Motor neuron (in vitro differentiated cells): ENCODE results near the gene FARS2. TPM values are rescaled to one million over a fixed set of nuclear protein-coding genes. Genes with fewer than 3 reads are reported as not detected.
"Not testable (repeated sequence)": the region's sequence is repeated elsewhere in the genome, so short reads cannot be mapped to it uniquely, and the experiment has no call there.

Source experiments
- ATAC-seq, 8 experiments: fragments of 200-7000 bp; cut with Tn5 transposase; replicated peaks in 6 of 8; 2 replicates each; pipeline ENCODE4 v1.8.0; 2021; ENCODE audit warnings: mild to moderate bottlenecking in 8 of 8, moderate library complexity in 8 of 8
- H3K27ac ChIP-seq, 2 donors: fragments of 250-450 bp; sonication (Bioruptor Pico); 2 replicates each; pipeline ENCODE4 v1.9.0; 2021; ENCODE audit warnings: antibody characterized with exemption in 2 of 2, mild to moderate bottlenecking in 2 of 2, moderate library complexity in 1 of 2
- H3K4me1 ChIP-seq, 2 donors: fragments of 250-450 bp; sonication (Bioruptor Pico); replicated peaks in 1 of 2; 2 replicates each; pipeline ENCODE4 v1.6.1; 2021; ENCODE audit warnings: antibody characterized with exemption in 2 of 2, mild to moderate bottlenecking in 2 of 2, moderate library complexity in 1 of 2
- H3K4me3 ChIP-seq, 5 donors: fragments of 250-450 bp; sonication (Bioruptor Pico); 2 replicates each; pipeline ENCODE4 v1.9.0; 2021; ENCODE audit warnings: antibody characterized with exemption in 5 of 5, mild to moderate bottlenecking in 5 of 5, moderate library complexity in 4 of 5
- WGBS, 10 experiments: fragments of 450-650 bp; shearing (Covaris generic); methylation state at CpG; one replicate each; pipeline ENCODE4 v1.0.0; 2022; 5-methylcytosine and 5-hydroxymethylcytosine counted together
- in situ Hi-C, 9 experiments: fragments of 400-800 bp; cut with MboI; loops; one replicate each; pipeline ENCODE4 v1.15.0; 2021; ENCODE audit warnings: low sequenced_read_pairs in 9 of 9, low pct_unique_long_range_greater_than_20kb in 2 of 9; ENCODE audit not compliant: unreplicated experiment in 9 of 9
- total RNA-seq, 8 experiments: library from RNA; unstranded; fragments of 300-600 nt; gene quantifications; 2 replicates each; pipeline versions ENCODE4 v1.2.3 to v1.2.4, GENCODE V29; 2022

Gene FARS2
- total RNA-seq, 8 experiments from 2014 or later, result 10.9 to 24.1 (median 15.6) TPM

- ATAC-seq, result peak in 3 of 8 experiments; percentile 12 to 57 (median 41)
- H3K4me3 ChIP-seq, result no peak overlapping the region
- H3K27ac ChIP-seq, result no peak overlapping the region
- in situ Hi-C loops, result no loop called here
- whole genome bisulfite sequencing, 10 experiments, result 56 to 100% (median 74%) methylated on average over 1 to 8 of the region's 8 CpGs
- peaks cover 0 to 12% of the 10 kb centered on the region in 2 donors for H3K4me1 ChIP-seq
Observed at GRCh38 chr6:5540370-5540769, 279.1 kb downstream of the FARS2 start.

GRCh38 chr6:5541025-5541424 lies 279.7 kb downstream of the FARS2 start:
- Histone ChIP-seq H3K4me3 (no peak overlapping the region), H3K4me1 (peaks cover 0 to 12% of the 10 kb centered on the region in 2 donors), H3K27ac (no peak overlapping the region)
- WGBS, 10 experiments, result 79 to 100% (median 88%) methylated on average over 1 to 3 of the region's 3 CpGs; no CpG with 5 or more reads in 1 of the 10 experiments
- no peak for ATAC-seq
- in situ Hi-C loops, result no loop called here

GRCh38 chr6:5541751-5542432 lies 280.6 kb downstream of the FARS2 start:
- no peak overlapping the region for H3K4me3 ChIP-seq
- H3K27ac ChIP-seq, result no peak overlapping the region
- in situ Hi-C loops, result no loop called here
- peaks cover 0 to 12% of the 10 kb centered on the region in 2 donors for H3K4me1 ChIP-seq
- WGBS, 10 experiments, result 0 to 71% (median 50%) methylated on average over 1 of the region's 1 CpG; no CpG with 5 or more reads in 7 of the 10 experiments
- ATAC-seq, result peak in 7 of 8 experiments; percentile 32 to 81 (median 66)

GRCh38 chr6:5547556-5547955 lies 286.2 kb downstream of the FARS2 start:
- H3K27ac ChIP-seq, result no peak overlapping the region
- no peak for ATAC-seq
- H3K4me1 ChIP-seq, result no peaks in the 10 kb centered on the region
- H3K4me3 ChIP-seq, result no peak overlapping the region
- WGBS, 10 experiments, result 50 to 100% (median 94%) methylated on average over 1 to 4 of the region's 4 CpGs
- in situ Hi-C loops, result no loop called here

GRCh38 chr6:5550631-5551030 lies 289.3 kb downstream of the FARS2 start:
- H3K27ac ChIP-seq, result no peak overlapping the region
- peak in 3 of 8 experiments; percentile 22 to 38 (median 31) for ATAC-seq
- no peak overlapping the region for H3K4me3 ChIP-seq
- 22 to 90% (median 65%) methylated on average over 1 of the region's 1 CpG; no CpG with 5 or more reads in 4 of the 10 experiments for WGBS, 10 experiments
- in situ Hi-C loops, result no loop called here
- no peaks in the 10 kb centered on the region for H3K4me1 ChIP-seq

- in situ Hi-C loops, result no loop called here
- no peak for ATAC-seq
- no peak overlapping the region for H3K27ac ChIP-seq
- 83 to 100% (median 96%) methylated on average over 1 to 2 of the region's 2 CpGs; no CpG with 5 or more reads in 4 of the 10 experiments for WGBS, 10 experiments
- no peak overlapping the region for H3K4me3 ChIP-seq
- H3K4me1 ChIP-seq, result peaks cover 0 to 4% of the 10 kb centered on the region in 2 donors
Observed at GRCh38 chr6:5552243-5552642, 290.9 kb downstream of the FARS2 start.

- ATAC-seq, result no peak
- Histone ChIP-seq H3K4me1 (peaks cover 0 to 4% of the 10 kb centered on the region in 2 donors), H3K4me3 (no peak overlapping the region), H3K27ac (no peak overlapping the region)
- in situ Hi-C loops, result no loop called here
- 0 to 83% (median 51%) methylated on average over 1 to 4 of the region's 4 CpGs for WGBS, 10 experiments
Observed at GRCh38 chr6:5553767-5554166, 292.5 kb downstream of the FARS2 start.

GRCh38 chr6:5554226-5554625 lies 292.9 kb downstream of the FARS2 start:
- Histone ChIP-seq H3K4me1 (peaks cover 0 to 4% of the 10 kb centered on the region in 2 donors), H3K27ac (no peak overlapping the region), H3K4me3 (no peak overlapping the region)
- in situ Hi-C loops, result no loop called here
- WGBS, 10 experiments, result 17 to 100% (median 33%) methylated on average over 1 of the region's 1 CpG; no CpG with 5 or more reads in 5 of the 10 experiments
- no peak for ATAC-seq

GRCh38 chr6:5556011-5556410 lies 294.7 kb downstream of the FARS2 start:
- H3K4me3 ChIP-seq, result no peak overlapping the region
- in situ Hi-C loops, result no loop called here
- peaks cover 0 to 7% of the 10 kb centered on the region in 2 donors for H3K4me1 ChIP-seq
- no peak for ATAC-seq
- H3K27ac ChIP-seq, result no peak overlapping the region
- WGBS, 10 experiments, result 82 to 100% (median 100%) methylated on average over 1 to 7 of the region's 7 CpGs; no CpG with 5 or more reads in 1 of the 10 experiments

GRCh38 chr6:5557506-5557905 lies 296.2 kb downstream of the FARS2 start:
- in situ Hi-C loops, result no loop called here
- Histone ChIP-seq H3K4me3 (no peak overlapping the region), H3K27ac (no peak overlapping the region), H3K4me1 (peaks cover 0 to 7% of the 10 kb centered on the region in 2 donors)
- ATAC-seq, result no peak
- 60 to 100% (median 90%) methylated on average over 1 to 5 of the region's 5 CpGs for WGBS, 10 experiments

- Histone ChIP-seq H3K4me1 (peaks cover 0 to 14% of the 10 kb centered on the region in 2 donors), H3K4me3 (no peak overlapping the region), H3K27ac (no peak overlapping the region)
- ATAC-seq, result no peak
- in situ Hi-C loops, result no loop called here
- WGBS, 10 experiments, result 81 to 100% (median 94%) methylated on average over 1 to 2 of the region's 2 CpGs
Observed at GRCh38 chr6:5559651-5560050, 298.3 kb downstream of the FARS2 start.

GRCh38 chr6:5562277-5562676 lies 301.0 kb downstream of the FARS2 start:
- Histone ChIP-seq H3K4me3 (no peak overlapping the region), H3K4me1 (peaks cover 0 to 10% of the 10 kb centered on the region in 2 donors), H3K27ac (no peak overlapping the region)
- no peak for ATAC-seq
- 0 to 100% (median 65%) methylated on average over 1 to 3 of the region's 3 CpGs for WGBS, 10 experiments
- in situ Hi-C loops, result no loop called here

- Histone ChIP-seq H3K4me3 (no peak overlapping the region), H3K4me1 (peaks cover 0 to 10% of the 10 kb centered on the region in 2 donors), H3K27ac (no peak overlapping the region)
- 17 to 100% (median 90%) methylated on average over 1 to 3 of the region's 4 CpGs; no CpG with 5 or more reads in 2 of the 10 experiments for WGBS, 10 experiments
- in situ Hi-C loops, result no loop called here
- ATAC-seq, result peak in 3 of 8 experiments; percentile 30 to 46 (median 44)
Observed at GRCh38 chr6:5563086-5563485, 301.8 kb downstream of the FARS2 start.

- H3K4me1 ChIP-seq, H3K4me3 ChIP-seq, ATAC-seq, H3K27ac ChIP-seq, in situ Hi-C loops: not testable (repeated sequence)
- WGBS, 10 experiments, result 20 to 92% (median 80%) methylated on average over 1 to 3 of the region's 3 CpGs; no CpG with 5 or more reads in 1 of the 10 experiments
Observed at GRCh38 chr6:5564746-5565145, 303.4 kb downstream of the FARS2 start.
